Parietal lobe (tissue), 1 donor: ENCODE measurements around the gene LRP11. TPM values are rescaled to one million over a fixed set of nuclear protein-coding genes. Genes with fewer than 3 reads are reported as not detected.

Source experiments
- total RNA-seq: library from RNA; depleted of rRNA; stranded (reverse); fragments of >200 nt; gene quantifications from one replicate; pipeline ENCODE4 v1.2.3, GENCODE V29; 2014

LRP11 gene, protein sequence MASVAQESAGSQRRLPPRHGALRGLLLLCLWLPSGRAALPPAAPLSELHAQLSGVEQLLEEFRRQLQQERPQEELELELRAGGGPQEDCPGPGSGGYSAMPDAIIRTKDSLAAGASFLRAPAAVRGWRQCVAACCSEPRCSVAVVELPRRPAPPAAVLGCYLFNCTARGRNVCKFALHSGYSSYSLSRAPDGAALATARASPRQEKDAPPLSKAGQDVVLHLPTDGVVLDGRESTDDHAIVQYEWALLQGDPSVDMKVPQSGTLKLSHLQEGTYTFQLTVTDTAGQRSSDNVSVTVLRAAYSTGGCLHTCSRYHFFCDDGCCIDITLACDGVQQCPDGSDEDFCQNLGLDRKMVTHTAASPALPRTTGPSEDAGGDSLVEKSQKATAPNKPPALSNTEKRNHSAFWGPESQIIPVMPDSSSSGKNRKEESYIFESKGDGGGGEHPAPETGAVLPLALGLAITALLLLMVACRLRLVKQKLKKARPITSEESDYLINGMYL
- total RNA-seq = 29.1 TPM

DNA sequence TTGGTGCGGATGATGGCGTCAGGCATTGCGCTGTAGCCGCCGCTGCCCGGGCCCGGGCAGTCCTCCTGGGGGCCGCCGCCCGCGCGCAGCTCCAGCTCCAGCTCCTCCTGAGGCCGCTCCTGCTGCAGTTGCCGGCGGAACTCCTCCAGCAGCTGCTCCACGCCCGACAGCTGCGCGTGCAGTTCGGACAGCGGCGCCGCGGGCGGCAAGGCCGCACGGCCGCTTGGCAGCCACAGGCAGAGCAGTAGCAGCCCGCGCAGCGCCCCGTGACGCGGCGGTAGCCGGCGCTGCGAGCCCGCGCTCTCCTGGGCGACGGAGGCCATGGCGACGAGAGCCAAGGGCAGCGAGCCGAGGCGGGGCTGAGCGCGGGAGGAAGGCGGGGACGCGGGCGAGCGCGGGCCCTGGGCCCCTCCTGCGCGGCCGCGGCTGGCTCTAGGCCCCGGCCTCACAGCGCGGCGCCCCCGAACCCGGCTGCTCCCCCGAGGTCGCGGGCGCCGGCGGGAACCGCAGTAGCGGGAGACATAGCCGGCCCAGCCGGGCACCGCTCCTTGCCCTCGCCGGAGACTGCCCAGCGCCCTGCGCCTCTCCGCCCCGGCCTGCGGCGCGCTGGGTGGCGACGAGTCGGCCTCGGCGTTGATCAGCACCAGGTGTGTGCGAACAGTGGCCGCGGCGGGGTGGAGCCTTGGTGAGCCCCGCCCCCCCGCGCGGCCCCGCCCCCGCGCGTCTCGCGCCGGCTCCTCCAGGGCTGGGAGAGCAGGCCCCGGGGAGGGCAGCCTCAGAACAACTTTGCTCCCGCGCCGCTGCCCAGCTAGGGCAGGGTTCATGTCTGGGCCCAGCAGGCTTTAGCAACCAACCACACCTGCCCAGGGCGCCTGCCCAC, at the start of gene LRP11:
TSS of gene LRP11 (minus strand) at position 662 of the 880 bp plus-strand sequence. CDS start at position 323, 339 bp downstream.

DNA sequence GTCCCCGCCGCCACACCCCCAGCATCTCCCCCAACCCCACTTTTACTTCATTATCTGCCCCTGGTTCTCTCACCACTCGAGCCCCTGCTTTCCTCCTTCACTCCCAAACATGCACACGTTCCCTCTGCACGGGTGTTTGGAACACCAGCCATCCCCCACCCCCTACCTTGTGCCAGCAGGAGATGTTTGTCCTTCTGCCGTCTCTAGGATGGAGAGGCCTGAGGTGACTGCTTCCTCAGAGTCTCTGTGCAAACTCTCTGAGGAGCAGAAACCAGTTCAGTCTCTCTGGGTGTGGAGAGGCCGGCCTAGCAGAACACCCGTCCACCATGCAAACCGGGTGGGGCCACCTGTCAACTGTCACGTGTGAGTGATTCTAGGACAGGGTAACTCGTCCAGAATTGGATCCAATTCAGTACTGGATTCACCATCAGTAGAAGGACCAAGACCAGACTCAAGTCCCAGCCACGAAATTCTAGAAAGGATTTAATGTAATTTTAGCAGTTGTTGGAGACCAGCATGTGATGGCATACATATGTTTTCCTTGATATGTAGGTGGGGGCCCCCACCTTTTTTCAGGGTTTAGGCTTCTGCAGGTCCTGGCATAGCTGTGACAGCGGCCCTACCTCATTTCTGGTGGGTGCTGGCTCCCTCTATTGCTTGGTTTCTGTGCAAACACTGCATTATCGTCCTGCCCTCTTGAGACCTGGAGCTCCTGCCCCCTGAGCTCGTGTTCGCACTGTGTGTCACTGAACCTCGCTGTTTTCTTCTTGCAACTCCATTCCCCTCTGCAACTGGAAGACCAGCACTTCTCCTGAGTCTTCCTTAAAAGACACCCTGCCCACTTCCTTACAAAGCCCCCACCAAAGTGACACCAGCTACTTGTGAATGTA, 33.9 kb upstream of the LRP11 start, which contains the start of gene RAET1E:
TSS of gene RAET1E (minus strand) at position 259 of the 890 bp plus-strand sequence. CDS start 7,212 bp downstream, outside the sequence.

Other genes starting within 250 kb of the LRP11 start
- gene KATNA1, start 215.6 kb downstream of the LRP11 start, total RNA-seq = 27.5 TPM
- 52.9 TPM for gene LATS1, start 146.3 kb downstream of the LRP11 start, total RNA-seq
- gene NUP43, start 117.8 kb downstream of the LRP11 start, total RNA-seq = 22.2 TPM
- 158 TPM for gene PCMT1, start 114.6 kb downstream of the LRP11 start, total RNA-seq
- gene RAET1E, start 33.8 kb upstream of the LRP11 start, total RNA-seq = not detected
- gene RAET1G, start 58.8 kb upstream of the LRP11 start, total RNA-seq = not detected
- 3.4 TPM for gene ULBP2, start 77.7 kb upstream of the LRP11 start, total RNA-seq
- gene ULBP1, start 99.6 kb upstream of the LRP11 start, total RNA-seq = 1.9 TPM
- gene RAET1L, start 161.2 kb upstream of the LRP11 start, total RNA-seq = not detected
- 6.3 TPM for gene ULBP3, start 204.8 kb upstream of the LRP11 start, total RNA-seq